PC-3 (cell line): Measurements from ENCODE around the gene MACROD2. TPM values are rescaled to one million over a fixed set of nuclear protein-coding genes. Genes with fewer than 3 reads are reported as not detected.

Experiments used
- ATAC-seq: fragments of 200-7000 bp; cut with Tn5 transposase; 2 replicates; pipeline ENCODE4 v1.9.1; 2020; ENCODE audit warnings: mild to moderate bottlenecking, moderate library complexity
- BruUV-seq: library from RNA; stranded (reverse); fragments of 400-500 nt; replicated peaks from 2 replicates; lab custom pipeline; 2021; lab: Mats Ljungman, UMichigan
- CTCF ChIA-PET: fragments of 300-600 bp; sonication (Branson Sonifier 250); formaldehyde crosslinking; loops from one replicate; lab custom pipeline; 2022; ENCODE audit warnings: antibody characterized with exemption; lab: Charles Lee
- POLR2A ChIA-PET: fragments of 300-600 bp; sonication (Branson Sonifier 250); formaldehyde crosslinking; loops from one replicate; lab custom pipeline; 2022; ENCODE audit warnings: antibody characterized with exemption; ENCODE audit not compliant: unreplicated experiment; lab: Charles Lee
- DNase-seq: peaks from one replicate; pipeline ENCODE4 v3.0.0-alpha.2; 2015
- H2AFZ ChIP-seq: fragments of 300-600 bp; sonication (generic); 2 replicates; pipeline ENCODE4 v1.6.0; 2016; ENCODE audit warnings: antibody characterized with exemption, low read length
- H3F3A ChIP-seq: fragments of 300-600 bp; sonication (generic); one replicate; pipeline ENCODE4 v1.6.0; 2017; ENCODE audit warnings: antibody characterized with exemption, low read length, control low read depth, mild to moderate bottlenecking; ENCODE audit not compliant: unreplicated experiment
- H3K27ac ChIP-seq: fragments of 300-600 bp; sonication (generic); 2 replicates; pipeline ENCODE4 v1.5.1; 2016; ENCODE audit warnings: mild to moderate bottlenecking, low read length
- H3K27me3 ChIP-seq: fragments of 300-600 bp; sonication (generic); 2 replicates; pipeline ENCODE4 v1.6.1; 2016; ENCODE audit warnings: low read length, mixed read lengths
- H3K36me3 ChIP-seq: fragments of 300-600 bp; sonication (generic); 2 replicates; pipeline ENCODE4 v1.6.1; 2016; ENCODE audit warnings: low read depth, mixed run types, low read length, mixed read lengths
- H3K4me1 ChIP-seq: fragments of 300-600 bp; sonication (generic); 2 replicates; pipeline ENCODE4 v1.5.1; 2016; ENCODE audit warnings: low read length; ENCODE audit not compliant: insufficient read depth
- H3K4me2 ChIP-seq: fragments of 300-600 bp; sonication (generic); 2 replicates; pipeline ENCODE4 v1.6.0; 2016; ENCODE audit warnings: low read length
- H3K4me3 ChIP-seq: fragments of 300-600 bp; sonication (generic); 2 replicates; pipeline ENCODE4 v1.5.1; 2016; ENCODE audit warnings: mild to moderate bottlenecking, low read length, mixed read lengths
- H3K79me2 ChIP-seq: fragments of 300-600 bp; sonication (generic); 2 replicates; pipeline ENCODE4 v1.6.1; 2017; ENCODE audit warnings: low read length, mixed read lengths
- H3K9ac ChIP-seq: fragments of 300-600 bp; sonication (generic); 2 replicates; pipeline ENCODE4 v1.6.0; 2016; ENCODE audit warnings: mild to moderate bottlenecking, low read length
- H3K9me2 ChIP-seq: fragments of 300-600 bp; sonication (generic); replicated peaks from 2 replicates; pipeline ENCODE4 v1.6.1; 2016; ENCODE audit warnings: mixed run types, low read length, mixed read lengths
- H3K9me3 ChIP-seq: fragments of 300-600 bp; sonication (generic); 2 replicates; pipeline ENCODE4 v1.6.1; 2016; ENCODE audit warnings: low read length, mixed read lengths
- H4K20me1 ChIP-seq: fragments of 300-600 bp; sonication (generic); 2 replicates; pipeline ENCODE4 v1.6.1; 2016; ENCODE audit warnings: low read length, mixed read lengths
- CTCF ChIP-seq: fragments of 300-600 bp; sonication (generic); conservative IDR thresholded peaks from 2 replicates; pipeline ENCODE4 v1.5.1; 2017; ENCODE audit warnings: antibody characterized with exemption, low read depth, mild to moderate bottlenecking, low read length
- EZH2 ChIP-seq: fragments of 300-600 bp; sonication (generic); IDR thresholded peaks from one replicate; pipeline ENCODE4 v1.6.1; 2017; ENCODE audit warnings: antibody characterized with exemption, mild to moderate bottlenecking, low read length; ENCODE audit not compliant: unreplicated experiment
- EZH2phosphoT487 ChIP-seq: fragments of 300-600 bp; sonication (generic); IDR thresholded peaks from 2 replicates; pipeline ENCODE4 v1.6.1; 2018; ENCODE audit warnings: mild to moderate bottlenecking, antibody characterized with exemption, low read length, borderline replicate concordance
- intact Hi-C: fragments of 100-400 bp; cut with micrococcal nuclease; formaldehyde crosslinking; loops from 2 replicates; pipeline ENCODE4 v1.9.0; 2023
- total RNA-seq: library from RNA; depleted of rRNA; stranded (reverse); fragments of >200 nt; gene quantifications from 2 replicates; pipeline ENCODE4 v1.2.3, GENCODE V29; 2014

Gene MACROD2
- total RNA-seq, 1 experiment from 2014 or later = 3.1 TPM

GRCh38 chr20:15611541-15611940, 1616.2 kb downstream of the MACROD2 start:
- Histone ChIP-seq H3K36me3 (no peaks in the 10 kb centered on the region), H3K27ac (no peak overlapping the region), H4K20me1 (no peaks in the 10 kb centered on the region), H3K9me2 (no peaks in the 10 kb centered on the region), H3K27me3 (no peaks in the 10 kb centered on the region), H3F3A (no peaks in the 10 kb centered on the region), H3K4me3 (no peak overlapping the region), H3K9ac (no peak overlapping the region), H3K9me3 (no peaks in the 10 kb centered on the region), H3K79me2 (no peaks in the 10 kb centered on the region), H3K4me1 (no peaks in the 10 kb centered on the region), H2AFZ (no peak overlapping the region), H3K4me2 (no peak overlapping the region)
- ChIA-PET CTCF (no interaction called here), POLR2A (no interaction called here)
- TF ChIP-seq EZH2 (no peak), EZH2phosphoT487 (no peak), CTCF (no peak)
- no peak for DNase-seq
- no peak for ATAC-seq
- intact Hi-C loops = no loop called here
- no TSS peak for BruUV-seq

GRCh38 chr20:15612198-15612597, 1616.9 kb downstream of the MACROD2 start:
- CTCF ChIA-PET = no interaction called here

GRCh38 chr20:15612769-15613168, 1617.5 kb downstream of the MACROD2 start:
- no peak overlapping the region for H3K4me2 ChIP-seq
- H3K4me3 ChIP-seq = no peak overlapping the region
- no peak overlapping the region for H2AFZ ChIP-seq
- no peaks in the 10 kb centered on the region for H3K79me2 ChIP-seq
- no peaks in the 10 kb centered on the region for H3K4me1 ChIP-seq
- ATAC-seq (no peak), DNase-seq (no peak)
- H4K20me1 ChIP-seq = no peaks in the 10 kb centered on the region
- CTCF ChIA-PET = no interaction called here
- no peaks in the 10 kb centered on the region for H3F3A ChIP-seq
- intact Hi-C loops = no loop called here
- H3K27me3 ChIP-seq = no peaks in the 10 kb centered on the region
- POLR2A ChIA-PET = no interaction called here
- no peaks in the 10 kb centered on the region for H3K9me2 ChIP-seq
- no peaks in the 10 kb centered on the region for H3K36me3 ChIP-seq
- TF ChIP-seq CTCF = no peak
- TF ChIP-seq EZH2 = no peak
- no peak for TF ChIP-seq EZH2phosphoT487
- no peak overlapping the region for H3K9ac ChIP-seq
- no peak overlapping the region for H3K27ac ChIP-seq
- no peaks in the 10 kb centered on the region for H3K9me3 ChIP-seq
- no TSS peak for BruUV-seq

More at GRCh38 chr20:15612198-15612597, 1616.9 kb downstream of the MACROD2 start:
- H4K20me1 ChIP-seq = no peaks in the 10 kb centered on the region
- no TSS peak for BruUV-seq
- no peaks in the 10 kb centered on the region for H3K9me3 ChIP-seq
- no peak overlapping the region for H3K9ac ChIP-seq
- H3K4me3 ChIP-seq = no peak overlapping the region
- intact Hi-C loops = no loop called here
- POLR2A ChIA-PET = no interaction called here
- no peaks in the 10 kb centered on the region for H3F3A ChIP-seq
- TF ChIP-seq EZH2 = no peak
- TF ChIP-seq CTCF = no peak
- no peak for TF ChIP-seq EZH2phosphoT487
- ATAC-seq (no peak), DNase-seq (no peak)
- no peaks in the 10 kb centered on the region for H3K4me1 ChIP-seq
- H3K27ac ChIP-seq = no peak overlapping the region
- H2AFZ ChIP-seq = no peak overlapping the region
- H3K36me3 ChIP-seq = no peaks in the 10 kb centered on the region
- H3K27me3 ChIP-seq = no peaks in the 10 kb centered on the region
- H3K79me2 ChIP-seq = no peaks in the 10 kb centered on the region
- H3K9me2 ChIP-seq = no peaks in the 10 kb centered on the region
- H3K4me2 ChIP-seq = no peak overlapping the region
